ENCODE results near the gene VWA2.

DNA sequence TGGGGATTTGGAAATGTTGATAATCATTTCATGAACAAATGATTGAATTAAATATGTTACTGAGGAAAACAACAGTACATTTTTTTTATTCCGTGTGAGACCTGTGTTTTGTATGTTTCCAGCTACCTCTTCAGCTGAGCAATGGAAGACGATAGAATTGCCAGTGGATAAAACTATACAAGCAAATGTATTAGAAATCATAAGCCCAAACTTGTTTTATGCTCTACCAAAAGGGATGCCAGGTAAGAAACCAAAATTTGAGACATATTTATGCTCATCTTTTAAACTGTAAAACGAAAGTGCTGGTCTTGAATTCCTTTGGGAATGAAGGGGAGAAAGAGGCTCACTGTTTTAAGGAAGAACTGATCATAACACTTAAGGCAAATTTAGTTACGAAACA is 17.8 kb upstream of the VWA2 start:
- TF ChIP-seq, protein P1, sequence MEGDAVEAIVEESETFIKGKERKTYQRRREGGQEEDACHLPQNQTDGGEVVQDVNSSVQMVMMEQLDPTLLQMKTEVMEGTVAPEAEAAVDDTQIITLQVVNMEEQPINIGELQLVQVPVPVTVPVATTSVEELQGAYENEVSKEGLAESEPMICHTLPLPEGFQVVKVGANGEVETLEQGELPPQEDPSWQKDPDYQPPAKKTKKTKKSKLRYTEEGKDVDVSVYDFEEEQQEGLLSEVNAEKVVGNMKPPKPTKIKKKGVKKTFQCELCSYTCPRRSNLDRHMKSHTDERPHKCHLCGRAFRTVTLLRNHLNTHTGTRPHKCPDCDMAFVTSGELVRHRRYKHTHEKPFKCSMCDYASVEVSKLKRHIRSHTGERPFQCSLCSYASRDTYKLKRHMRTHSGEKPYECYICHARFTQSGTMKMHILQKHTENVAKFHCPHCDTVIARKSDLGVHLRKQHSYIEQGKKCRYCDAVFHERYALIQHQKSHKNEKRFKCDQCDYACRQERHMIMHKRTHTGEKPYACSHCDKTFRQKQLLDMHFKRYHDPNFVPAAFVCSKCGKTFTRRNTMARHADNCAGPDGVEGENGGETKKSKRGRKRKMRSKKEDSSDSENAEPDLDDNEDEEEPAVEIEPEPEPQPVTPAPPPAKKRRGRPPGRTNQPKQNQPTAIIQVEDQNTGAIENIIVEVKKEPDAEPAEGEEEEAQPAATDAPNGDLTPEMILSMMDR (optimal IDR thresholded peaks at IDR 0.05 in 1 of 3, IDR thresholded peaks at IDR 0.05 in 1 of 3, conservative IDR thresholded peaks at IDR 0.05 in 1 of 3; ENCODE audit: extremely low read depth in 1 of 3, insufficient read depth in 2 of 3, low read length in 3 of 3) = no peak
- TF ChIP-seq EZH2 (IDR thresholded peaks at IDR 0.05; ENCODE audit: low read length) = no peak

Data from keratinocyte (primary cell).